NCI-H82 treated with DMSO at 0.1 percent for 48 hours (cell line): ENCODE data around the gene BLOC1S4.

ENCODE experiments used
- DNase-seq: peaks from one replicate; lab custom pipeline; 2025; ENCODE audit not compliant: unreplicated experiment; lab: John Stamatoyannopoulos, UW

Gene BLOC1S4

DNA sequence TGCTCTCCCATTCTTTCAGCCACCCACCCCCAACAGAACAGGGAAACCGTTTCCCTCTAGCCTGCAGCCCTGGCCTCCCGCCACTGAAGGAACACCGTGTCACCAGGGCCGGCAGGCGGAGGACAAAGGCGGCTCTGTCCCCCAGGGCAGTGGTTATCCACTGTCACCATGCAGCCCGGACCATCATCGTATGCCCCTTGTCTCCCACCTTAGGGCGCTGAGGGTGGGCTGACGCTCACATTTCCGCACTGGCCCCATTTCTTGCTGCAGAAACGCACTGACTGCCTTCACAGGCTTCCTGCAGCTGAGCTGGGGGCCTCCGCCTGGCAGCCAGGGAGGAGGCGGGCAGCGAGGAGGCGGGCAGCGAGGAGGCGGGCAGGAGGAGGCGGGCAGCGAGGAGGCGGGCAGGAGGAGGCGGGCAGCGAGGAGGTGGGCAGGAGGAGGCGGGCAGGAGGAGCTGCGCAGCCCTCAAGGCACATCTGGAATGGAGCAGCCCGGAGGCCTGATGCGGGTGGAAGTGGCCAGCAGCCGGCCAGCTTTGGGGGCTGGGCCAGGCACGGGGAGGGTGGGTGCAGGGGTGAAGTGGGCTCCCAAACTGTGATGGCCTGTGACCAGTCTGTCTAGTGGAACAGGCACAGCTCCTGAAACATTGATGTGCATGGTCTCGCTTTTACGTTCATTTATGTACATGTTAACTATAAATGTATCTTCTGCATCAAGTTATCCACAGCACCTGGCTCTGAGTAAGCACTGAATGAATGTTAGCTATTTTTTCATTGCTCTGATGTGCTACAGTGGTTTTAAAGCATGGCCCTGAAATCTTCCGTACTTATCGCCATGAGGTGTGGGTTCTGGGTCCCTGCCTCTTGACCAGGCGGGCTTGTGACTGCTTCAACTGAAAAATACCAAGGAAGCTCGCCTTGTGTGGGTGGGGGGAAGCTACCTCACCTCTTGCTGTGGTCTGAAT, 46.0 kb downstream of the BLOC1S4 start:
- no peak for DNase-seq

DNA sequence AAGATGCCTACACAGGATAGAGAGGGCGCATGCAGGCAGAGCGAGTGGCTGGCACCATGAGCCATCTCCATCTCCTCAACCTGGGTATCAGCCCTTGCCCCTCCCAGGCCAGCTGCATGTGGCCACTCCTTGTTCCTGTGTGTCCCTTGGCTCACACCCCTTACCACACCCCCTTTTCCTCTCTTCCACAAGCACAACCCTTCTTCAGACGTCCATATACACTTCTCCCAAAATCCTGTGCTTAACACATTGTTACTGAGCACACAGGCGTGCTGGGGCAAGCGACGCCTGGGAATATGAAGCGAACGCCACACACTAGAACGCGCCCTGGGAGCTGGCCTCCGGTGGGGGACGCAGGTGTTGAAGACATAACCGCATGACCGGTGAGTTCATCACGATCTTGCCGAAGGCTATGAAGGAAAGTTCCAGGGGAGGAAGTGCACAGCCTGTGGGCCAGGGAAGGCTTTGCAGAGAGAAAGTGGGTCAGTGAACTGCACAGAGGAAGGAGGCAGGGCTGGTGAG, 47.4 kb downstream of the BLOC1S4 start:
- DNase-seq: no peak

DNA sequence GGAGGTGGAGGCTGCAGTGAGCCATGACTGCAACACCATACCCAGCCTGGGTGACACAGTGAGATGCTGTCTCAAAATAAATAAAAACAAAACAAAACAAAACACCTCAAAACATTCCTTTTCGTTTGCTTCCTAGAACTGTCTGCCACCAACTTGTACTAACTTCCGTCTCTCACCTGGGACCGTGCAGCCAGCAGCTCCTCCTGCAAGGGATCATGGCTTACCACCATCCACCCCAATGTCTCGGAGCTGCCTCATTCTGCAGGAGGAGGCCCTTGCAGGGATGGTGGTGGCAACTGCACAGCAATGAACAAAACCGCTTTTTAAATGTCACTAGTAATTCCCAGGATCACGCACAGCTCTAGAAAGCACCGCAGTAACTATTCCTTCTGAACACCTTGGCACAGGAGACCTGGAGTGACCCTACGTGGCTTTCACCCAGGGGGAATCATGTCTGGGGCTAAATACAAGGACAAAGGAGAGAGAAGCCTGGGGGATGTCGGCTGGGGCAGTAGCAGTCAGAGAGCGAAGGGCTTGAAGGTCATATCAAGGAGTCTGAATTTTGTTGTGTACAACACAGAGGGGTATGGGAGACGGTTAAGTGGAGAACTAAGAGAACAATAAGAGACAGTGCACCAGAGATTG, 49.1 kb downstream of the BLOC1S4 start:
- no peak for DNase-seq

DNA sequence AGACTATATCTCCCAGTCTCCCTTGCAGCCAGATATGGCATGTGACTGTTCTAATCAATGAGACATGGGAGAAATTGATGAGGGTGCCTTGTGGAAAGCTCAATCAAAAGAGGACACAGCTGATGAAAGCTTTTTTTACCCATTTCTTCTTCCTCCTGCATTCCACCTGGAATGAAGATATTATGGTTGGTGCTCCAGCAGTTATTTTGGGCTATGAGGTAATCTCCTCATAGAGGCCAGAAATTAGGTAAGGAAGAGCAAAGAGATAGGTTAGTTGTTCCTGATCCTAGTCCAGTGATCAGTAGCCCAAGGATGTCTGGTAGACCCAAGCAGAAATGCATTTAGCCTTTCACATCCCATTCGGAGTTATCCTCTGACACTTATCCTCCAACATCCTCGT, 49.7 kb downstream of the BLOC1S4 start:
- DNase-seq: no peak
